ENCODE results near the gene POLE2.
A peak's percentile ranks its signal among the peaks of the same experiment; 100 is the strongest.
"Not testable (repeated sequence)": the region's sequence is repeated elsewhere in the genome, so short reads cannot be mapped to it uniquely, and the experiment has no call there.

The POLE2 gene

DNA sequence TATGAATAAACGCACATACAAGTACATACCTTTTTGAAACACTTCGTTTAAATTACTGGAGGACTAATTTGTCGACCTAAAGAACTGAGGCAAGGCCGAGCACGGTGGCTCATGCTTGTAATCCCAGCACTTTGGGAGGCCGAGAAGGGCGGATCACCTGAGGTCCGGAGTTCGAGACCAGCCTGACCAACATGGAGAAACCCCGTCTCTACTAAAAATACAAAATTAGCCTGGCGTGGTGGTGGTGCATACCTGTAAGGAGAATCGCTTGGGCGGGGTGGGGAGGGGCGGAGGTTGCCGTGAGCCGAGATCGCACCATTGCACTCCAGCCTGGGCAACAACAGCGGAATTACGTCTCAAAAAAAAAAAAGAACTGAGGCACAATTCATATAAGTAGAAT lies 68.7 kb downstream of the POLE2 start:
- not testable (repeated sequence) for DNase-seq

DNA sequence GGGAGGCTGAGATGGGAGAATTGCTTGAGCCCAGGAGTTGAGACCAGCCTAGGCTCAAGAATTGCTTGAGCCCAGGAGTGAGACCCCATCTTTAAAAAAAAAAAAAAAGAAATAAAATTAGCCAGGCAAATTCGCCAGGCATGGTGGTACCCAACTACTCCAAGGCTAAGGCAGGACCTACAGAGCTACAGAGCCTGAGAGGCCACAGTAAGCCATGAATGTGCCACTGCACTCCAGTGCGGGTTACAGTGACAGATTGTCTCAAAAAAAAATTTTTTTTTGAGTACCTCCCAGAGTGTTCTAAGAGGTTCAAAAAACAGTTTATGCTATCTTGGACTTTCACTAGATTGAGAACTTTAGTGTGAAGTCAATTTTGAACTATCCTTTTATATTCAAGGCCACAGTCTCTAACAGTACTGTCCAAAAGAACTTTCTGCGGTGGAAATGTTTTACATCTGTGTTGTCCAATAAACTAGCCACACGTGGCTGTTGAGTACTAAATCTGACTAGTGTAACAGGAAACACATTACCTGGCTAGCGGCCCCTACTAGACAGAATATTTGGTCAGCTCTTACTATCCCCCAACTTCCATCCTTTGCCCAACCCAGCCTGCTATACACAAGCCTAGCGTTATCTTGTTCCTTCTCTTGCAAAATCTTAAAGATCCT lies 70.0 kb downstream of the POLE2 start:
- no peak for DNase-seq

DNA sequence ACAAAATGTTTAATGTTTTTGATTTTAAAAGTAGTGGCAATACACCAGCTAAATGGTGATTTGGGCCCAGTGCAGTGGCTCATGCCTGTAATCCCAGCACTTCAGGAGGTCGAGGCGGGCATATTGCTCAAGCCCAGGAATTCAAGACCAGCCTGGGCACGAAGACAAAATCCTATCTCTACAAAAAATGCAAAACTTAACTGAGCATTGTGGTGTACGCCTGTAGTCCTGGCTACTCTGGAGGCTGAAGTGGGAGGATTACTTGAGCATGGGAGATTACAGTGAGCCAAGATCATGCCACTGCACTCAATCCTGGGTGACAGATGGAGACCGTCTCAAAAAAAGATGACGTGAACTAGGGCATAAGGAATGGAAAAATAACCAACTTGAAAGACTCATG lies 72.2 kb downstream of the POLE2 start:
- DNase-seq: no peak

DNA sequence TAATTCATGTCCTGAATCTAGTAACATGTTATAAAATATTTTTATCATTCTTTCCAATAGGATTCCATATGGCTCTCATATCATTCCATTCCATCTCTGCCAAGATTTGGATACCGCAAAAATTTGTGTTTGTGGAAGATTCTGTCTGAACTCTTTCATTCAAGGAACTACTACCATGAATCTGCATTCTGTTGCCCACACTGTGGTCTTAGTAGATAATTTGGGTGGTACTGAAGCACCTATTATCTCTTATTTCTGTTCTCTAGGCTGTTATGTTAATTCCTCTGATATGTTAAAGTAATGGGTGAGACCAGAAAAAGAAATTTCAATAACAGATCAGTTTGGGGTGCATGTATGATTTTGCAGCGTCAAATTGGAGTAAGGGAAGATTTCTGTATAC lies 73.8 kb downstream of the POLE2 start:
- no peak for DNase-seq

DNA sequence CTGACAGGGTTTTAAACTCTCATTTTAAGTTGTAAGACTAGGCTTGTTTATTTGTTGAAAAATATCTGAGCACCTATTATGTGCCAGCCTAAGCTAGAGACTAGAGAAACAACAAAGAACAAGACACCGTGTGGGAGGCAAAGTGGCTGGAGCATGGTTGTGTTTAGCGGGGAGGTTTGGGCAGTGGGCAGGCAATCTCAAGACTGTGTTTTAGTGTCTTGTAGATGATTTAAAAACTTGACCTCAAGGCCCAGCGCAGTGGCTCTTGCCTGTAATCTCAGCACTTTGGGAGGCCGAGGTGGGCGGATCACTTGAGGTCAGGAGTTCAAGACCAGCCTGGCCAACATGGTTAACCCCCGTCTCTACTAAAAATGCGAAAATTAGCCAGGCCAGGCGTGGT lies 75.3 kb downstream of the POLE2 start:
- DNase-seq: no peak

- DNase-seq: no peak
These were observed 75.8 kb downstream of the POLE2 start for GRCh38 chr14:49612251-49612650.

GRCh38 chr14:49607583-49607982 lies 80.4 kb downstream of the POLE2 start:
- no peak for DNase-seq

- peak; percentile 80 for DNase-seq
These were observed 89.3 kb downstream of the POLE2 start, which contains the start of gene LRR1 for GRCh38 chr14:49598485-49599300. LRR1 (plus strand) TSS chr14:49598940; CDS start chr14:49599021, 81 bp downstream.

- no peak for DNase-seq
These were observed 89.9 kb downstream of the POLE2 start for GRCh38 chr14:49598189-49598484.

DNA sequence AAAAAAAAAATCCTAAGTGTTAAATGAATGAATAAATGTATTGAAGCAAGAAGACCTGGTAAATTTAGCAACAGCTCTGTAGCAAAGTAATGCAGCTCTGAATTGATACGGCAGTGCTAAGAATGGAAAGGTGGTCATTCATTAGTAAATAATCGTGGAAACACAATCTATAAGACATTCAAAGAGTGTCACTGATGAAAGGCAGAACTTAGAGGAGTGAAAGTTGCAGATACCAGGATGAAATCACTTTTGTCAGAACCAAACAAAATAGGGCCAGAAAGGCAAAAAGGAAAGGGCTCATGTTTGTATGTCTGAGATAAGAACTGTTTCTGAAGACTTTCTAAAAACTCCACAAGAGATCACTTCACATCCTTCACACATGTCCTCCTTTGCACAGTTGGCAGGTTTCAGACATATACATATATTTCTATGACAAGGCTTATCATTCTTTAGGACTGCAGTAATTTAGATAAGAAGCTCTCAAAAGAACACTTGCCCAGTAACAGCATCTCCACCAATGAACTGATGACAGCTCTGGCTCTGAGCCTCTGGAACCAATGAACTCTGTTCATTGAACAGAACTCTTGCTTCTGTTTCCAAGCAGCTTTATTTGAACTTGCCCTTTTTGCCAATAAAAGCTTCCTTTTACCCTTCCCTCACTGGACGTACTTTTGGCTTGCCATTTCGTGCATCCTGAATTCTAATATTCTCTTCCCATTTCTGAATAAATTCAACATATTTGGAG lies 93.5 kb downstream of the POLE2 start:
- no peak for DNase-seq
